NCI-H2196 treated with DMSO at 0.1 percent for 48 hours (cell line): Measurements from ENCODE around the gene DACT2.
"Not testable (repeated sequence)": the region's sequence is repeated elsewhere in the genome, so short reads cannot be mapped to it uniquely, and the experiment has no call there.

Source experiments
- DNase-seq: peaks from one replicate; lab custom pipeline; 2025; ENCODE audit not compliant: unreplicated experiment; lab: John Stamatoyannopoulos, UW

DACT2 gene

DNA sequence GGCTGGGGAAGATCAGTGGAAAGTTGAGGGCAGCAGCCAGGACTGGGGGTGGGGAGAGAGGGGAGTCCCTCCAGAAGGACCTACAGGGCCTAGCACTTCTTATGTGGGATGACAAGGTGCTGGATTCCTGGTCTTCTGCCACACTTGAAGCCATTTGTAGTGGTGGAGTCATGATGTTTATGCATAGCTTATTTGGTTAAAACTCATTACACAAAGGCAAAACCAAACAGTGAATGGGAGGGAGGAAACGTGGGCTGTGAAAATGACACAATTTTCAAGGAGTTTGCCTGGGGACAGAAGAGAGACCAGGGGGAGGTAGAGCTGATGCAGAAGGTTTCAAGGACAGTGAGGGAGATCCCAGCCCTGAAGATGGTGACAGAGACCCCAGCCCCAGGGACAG lies 50.8 kb downstream of the DACT2 start:
- no peak for DNase-seq

DNA sequence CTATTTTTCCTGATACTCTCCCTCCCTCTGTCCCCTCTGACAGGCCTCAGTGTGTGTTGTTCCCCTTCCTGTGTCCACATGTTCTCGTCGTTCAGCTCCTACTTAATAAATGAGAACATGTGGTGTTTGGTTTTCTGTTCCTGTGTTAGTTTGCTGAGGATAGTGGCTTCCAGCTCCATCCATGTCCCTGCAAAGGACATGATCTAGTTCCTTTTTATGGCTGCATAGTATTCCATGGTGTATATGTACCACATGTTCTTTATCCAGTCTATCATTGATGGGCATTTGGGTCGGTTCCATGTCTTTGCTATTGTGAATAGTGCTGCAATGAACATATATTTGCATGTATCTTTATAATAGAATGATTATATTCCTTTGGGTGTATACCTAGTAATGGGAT lies 51.8 kb downstream of the DACT2 start:
- not testable (repeated sequence) for DNase-seq

DNA sequence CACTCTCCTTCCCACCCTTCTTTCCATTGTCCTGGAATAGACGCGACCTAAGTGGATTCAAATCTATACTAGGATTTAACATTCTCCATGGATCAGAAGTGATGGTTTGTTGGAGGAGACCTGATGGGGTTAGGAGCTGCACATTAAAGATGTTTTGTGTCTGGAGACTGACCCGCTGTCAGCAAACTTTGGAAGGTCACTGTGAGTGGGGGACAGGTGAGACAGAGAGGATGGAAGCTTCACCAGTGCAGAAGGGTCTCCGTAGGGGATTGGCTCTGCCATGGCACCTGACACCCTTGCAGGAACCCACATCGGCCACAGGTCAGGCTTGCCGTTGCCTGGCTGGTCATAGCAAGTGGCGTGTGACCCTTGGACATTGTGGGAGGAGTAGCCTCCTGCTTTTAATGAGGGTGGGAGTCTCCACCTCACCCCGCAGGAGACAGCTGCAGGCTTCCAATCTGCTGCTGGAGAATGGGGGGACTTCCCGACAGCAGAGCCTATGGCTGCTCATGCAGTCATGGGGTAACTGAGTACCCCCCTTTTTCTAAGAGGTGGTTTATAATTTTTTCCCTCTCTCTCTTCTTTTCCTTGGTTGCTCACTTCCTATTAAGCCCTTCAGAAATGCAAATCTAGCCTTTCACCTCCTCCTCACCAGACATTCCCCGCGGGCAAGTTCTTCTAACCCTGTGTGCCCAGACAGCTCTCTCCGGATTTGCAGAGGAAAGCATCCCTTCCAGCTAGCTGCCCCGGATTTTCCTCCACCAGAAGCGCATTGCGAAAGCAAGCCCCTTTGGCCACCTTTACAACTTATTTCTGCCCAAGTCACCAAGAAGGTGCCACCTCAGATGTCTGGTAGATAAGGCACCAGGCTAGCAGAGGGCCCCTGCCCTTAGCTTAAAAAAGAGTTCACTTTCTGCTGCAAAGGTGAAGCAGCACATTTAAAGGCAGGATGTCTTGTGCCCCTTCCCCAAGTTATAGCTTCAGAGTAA lies 53.5 kb downstream of the DACT2 start:
- DNase-seq: no peak

DNA sequence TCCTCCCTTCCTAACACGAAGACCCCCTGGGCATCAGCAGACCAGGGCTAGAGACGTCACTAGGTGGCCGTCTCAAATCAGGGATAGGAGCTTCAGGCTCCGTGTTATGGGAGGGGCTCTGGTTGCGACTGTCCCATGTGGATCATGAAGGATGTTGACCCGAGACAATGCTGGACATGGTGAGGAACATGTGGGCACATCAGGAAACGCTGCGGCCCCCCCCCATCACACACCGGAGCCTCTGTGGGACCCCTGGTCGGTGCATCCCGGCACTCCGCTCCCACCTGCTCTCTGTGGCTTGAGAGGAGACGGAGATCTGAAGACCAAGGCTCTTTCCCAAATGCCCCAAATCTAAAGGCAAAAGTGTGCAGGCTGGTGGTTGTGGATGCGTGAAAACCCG lies 54.2 kb downstream of the DACT2 start:
- DNase-seq: no peak

DNA sequence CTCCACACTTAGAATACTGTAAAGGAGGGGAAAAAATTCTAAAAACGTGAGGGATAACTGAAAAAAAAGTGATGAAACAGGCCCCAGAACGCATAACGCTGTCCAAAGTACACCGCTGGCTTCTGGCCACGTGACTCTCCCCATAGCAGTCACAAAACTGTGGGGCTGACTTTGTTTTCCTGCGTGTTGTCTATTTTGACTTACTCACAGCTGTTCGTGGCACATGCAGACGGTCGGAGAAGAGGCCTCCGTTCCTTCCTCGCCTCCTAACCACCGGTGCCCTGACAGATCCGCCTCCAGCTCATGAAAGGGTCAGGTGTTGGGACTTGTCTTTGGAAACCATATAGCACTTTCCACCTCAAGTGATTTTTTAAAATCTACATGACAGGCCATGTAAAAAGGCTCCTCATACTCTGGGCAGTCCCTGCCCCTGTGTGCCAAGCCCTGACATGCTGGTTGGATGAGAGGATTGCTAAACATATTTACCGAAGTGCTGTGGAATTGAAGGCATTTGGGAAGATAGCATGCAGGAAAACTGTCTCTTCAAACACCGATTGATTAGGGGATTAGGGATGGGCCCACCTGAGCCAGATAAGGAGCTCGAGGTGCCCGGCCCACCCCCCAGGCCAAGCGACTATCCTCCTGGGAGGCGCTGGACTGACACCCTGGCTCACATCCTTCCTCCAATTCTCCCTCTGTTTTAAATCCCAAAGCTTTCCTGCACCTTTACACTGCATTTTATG lies 54.8 kb downstream of the DACT2 start:
- DNase-seq: no peak

DNA sequence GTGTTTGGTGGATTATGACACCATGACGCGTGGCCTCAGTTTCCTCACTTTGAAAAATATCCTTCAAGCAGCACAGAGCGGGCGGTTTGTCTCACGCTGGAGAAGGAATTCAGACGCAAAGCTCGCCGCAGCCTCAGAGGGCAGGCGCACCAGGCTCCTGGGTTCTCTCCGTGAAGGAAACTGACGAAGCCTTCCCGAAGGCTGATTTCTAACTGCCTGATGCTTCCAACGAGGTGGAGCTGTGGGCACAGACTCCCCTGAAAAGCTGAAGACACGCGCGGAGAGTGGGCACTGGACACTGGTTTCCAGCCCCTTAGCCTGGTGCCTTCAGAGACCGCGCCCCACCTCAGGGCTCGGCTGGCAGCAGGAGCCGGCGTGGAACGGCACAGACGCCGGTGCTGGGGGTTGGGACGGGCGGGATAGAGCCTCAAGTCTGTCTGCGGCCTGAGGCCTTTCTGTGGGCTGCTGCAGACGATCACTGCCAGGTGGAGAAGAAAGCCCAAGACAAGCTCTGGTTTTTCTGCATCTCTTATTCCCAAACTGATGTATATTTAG lies 56.1 kb downstream of the DACT2 start:
- DNase-seq: no peak

GRCh38 chr6:168261234-168261633 lies 58.3 kb downstream of the DACT2 start:
- DNase-seq: no peak

DNA sequence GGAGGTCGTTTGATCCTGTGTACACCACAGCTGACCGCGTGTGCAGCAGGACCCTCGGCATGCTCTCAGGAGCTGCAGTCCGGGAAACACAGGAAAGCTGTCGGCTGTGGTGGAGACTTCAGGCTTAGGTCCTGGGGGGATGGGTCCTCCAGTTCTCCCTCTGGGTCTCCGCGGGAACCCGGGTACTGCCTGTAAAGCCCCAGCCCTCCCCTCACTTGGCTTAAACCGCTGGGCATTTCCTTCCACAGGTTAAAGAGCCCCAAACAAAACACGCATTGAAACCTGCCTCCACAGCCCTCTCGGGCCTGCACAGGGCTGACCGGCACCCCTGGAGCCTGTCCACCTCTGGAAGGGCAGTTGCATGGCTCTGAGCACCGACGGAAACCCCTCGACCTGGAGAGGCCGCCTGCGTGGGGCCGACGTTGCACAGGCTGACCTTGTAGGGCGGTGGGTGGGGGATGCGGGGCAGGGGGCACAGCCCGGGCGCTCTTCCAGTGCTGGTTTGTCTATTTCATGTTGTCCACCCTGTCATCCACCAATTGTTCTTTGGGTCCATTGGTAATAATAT lies 59.1 kb downstream of the DACT2 start:
- no peak for DNase-seq

- DNase-seq: no peak
Measured at GRCh38 chr6:168258795-168259194, 60.8 kb downstream of the DACT2 start.

DNA sequence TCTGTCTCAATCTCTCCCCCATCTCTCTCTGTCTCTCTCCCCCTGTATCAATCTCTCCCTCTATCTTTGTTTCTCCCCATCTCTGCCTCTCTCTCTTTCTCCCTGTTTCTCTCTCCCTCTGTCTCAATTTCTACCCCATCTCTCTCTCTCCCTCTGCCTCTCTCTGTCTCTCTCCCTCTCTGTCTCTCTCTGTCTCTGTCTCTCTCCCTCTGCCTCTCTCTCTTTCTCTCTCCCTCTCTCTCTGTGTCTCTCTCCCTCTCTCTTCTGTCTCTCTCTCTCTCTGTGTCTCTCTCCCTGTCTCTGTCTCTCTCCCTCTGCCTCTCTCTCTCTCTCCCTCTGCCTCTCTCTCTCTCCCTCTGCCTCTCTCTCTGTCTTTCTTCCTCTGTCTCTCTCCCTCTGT lies 62.6 kb downstream of the DACT2 start:
- DNase-seq: no peak
